Activated naive CD4-positive, alpha-beta T cell treated with anti-CD3 and anti-CD28 coated beads for 36 hours (primary cell): ENCODE measurements around the gene SLC48A1. TPM values are rescaled to one million over a fixed set of nuclear protein-coding genes. Genes with fewer than 3 reads are reported as not detected.

ENCODE experiments used
- CTCF ChIA-PET: fragments of 350-600 bp; sonication (Branson Sonifier 250); formaldehyde crosslinking; loops from one replicate; lab custom pipeline; 2021; ENCODE audit warnings: antibody characterized with exemption; lab: Charles Lee
- DNase-seq: peaks from one replicate; pipeline ENCODE4 v3.0.0-alpha.2; 2020
- H3K27ac Mint-ChIP-seq: one replicate; pipeline ENCODE4 v1.8.0; 2021; ENCODE audit warnings: mild to moderate bottlenecking, mixed read lengths
- H3K27me3 Mint-ChIP-seq: one replicate; pipeline ENCODE4 v1.8.0; 2021; ENCODE audit warnings: low read depth, mixed read lengths
- H3K36me3 Mint-ChIP-seq: one replicate; pipeline ENCODE4 v1.8.0; 2021; ENCODE audit warnings: low read depth, mixed read lengths
- H3K4me1 Mint-ChIP-seq: one replicate; pipeline ENCODE4 v1.8.0; 2021; ENCODE audit warnings: low read depth, mixed read lengths
- H3K4me3 Mint-ChIP-seq: one replicate; pipeline ENCODE4 v1.8.0; 2021; ENCODE audit warnings: mild to moderate bottlenecking, moderate library complexity, mixed read lengths
- H3K9me3 Mint-ChIP-seq: one replicate; pipeline ENCODE4 v1.8.0; 2021; ENCODE audit warnings: mixed read lengths
- intact Hi-C: fragments of 100-400 bp; cut with micrococcal nuclease; formaldehyde crosslinking; loops from one replicate; pipeline ENCODE4 v1.15.1; 2023
- total RNA-seq, 2 experiments: library from RNA; stranded (reverse); gene quantifications; one replicate each; pipeline ENCODE4 v1.2.3, GENCODE V29; 2021

SLC48A1 gene
- total RNA-seq, 2 experiments from 2014 or later: 16.6 to 21.0 TPM

DNA sequence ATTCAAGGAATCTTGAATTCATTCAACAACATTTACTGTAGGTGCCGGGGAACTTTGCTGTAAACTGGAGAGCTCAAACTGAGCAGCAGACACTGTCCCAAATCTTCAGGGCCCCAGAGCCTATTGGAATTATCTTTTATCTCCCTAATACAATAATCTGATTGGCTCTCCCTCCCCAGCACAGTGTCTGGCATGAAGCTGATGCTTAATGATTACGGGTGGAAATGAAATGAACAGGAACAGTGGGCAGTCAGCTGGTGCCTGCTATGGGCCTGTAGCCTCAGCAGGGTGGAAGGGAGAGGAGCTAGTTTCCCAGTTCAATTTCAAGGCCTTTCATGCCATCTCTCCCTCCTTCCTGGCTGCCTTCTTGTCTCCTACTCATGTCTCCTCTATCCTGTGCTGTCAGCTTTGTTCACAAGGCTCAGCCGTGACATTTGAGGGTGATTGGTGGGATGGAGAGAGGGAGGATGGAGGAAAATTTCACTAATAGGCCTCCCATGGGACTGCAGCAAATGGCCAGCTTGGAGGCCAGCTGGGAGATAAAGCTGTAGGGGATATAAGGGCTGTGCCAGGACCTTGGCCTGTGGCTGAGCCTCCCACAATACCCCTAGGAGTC, 10.1 kb upstream of the SLC48A1 start:
- Mint-ChIP-seq H3K36me3 (no peaks in the 10 kb centered on the region), H3K4me1 (peaks cover 5% of the 10 kb centered on the region), H3K27ac (no peak overlapping the region), H3K4me3 (no peak overlapping the region), H3K27me3 (no peaks in the 10 kb centered on the region), H3K9me3 (no peaks in the 10 kb centered on the region)
- intact Hi-C loops: no loop called here
- CTCF ChIA-PET: interaction anchor here (1.1 to 11.6 kb wide), 4 partner anchors 14 to 184 kb away, joined by 3 to 287 read pairs (median 10); no protein-coding TSS in a partner anchor
- no peak for DNase-seq

DNA sequence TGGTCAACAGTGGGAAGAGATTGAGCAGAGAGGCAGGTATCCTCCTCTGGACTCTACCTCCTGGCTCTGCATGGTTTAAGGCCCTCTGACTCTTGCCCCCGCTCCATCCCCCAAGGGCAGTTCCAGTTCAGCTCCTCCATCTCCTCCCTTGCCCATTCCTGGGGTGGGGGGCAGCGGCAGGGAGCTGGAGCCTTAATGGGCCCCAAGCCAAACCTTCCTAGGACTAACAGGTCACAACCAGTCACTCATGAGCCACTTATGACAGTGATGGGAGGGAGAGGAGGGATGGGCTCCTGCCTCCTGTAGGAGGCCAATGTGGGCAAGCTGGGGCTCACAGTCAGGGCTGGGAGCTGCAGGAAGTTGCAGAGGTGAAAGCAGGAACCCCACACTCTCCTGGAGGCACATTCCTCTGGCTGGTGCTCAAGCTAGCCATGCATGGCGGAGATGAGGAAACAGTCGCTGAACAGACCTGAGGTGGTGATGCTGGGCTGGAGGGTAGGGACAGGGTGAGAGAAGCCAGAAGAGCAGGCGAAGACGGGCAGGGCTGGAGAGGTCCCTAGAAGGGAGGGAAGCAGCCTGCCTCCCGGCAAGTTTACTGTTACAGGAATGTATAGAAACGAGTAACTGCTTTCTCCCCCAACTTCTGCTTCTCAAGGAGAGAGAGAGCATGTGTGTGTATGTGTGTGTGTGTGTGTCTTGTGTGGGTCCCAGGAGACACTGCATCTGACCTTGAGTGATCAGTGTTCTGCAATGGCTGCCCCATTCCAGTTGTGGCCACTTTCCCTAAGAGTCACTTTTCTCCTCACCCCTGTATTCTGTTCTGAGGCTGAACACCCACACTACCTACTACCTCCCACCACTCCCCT, 9.3 kb upstream of the SLC48A1 start:
- Mint-ChIP-seq H3K27me3 (no peaks in the 10 kb centered on the region), H3K36me3 (no peaks in the 10 kb centered on the region), H3K4me1 (no peaks in the 10 kb centered on the region), H3K27ac (no peak overlapping the region), H3K9me3 (no peaks in the 10 kb centered on the region), H3K4me3 (no peak overlapping the region)
- CTCF ChIA-PET: interaction anchor here (1.1 to 11.6 kb wide), 4 partner anchors 13 to 184 kb away, joined by 3 to 287 read pairs (median 10); no protein-coding TSS in a partner anchor
- intact Hi-C loops: no loop called here
- DNase-seq: no peak

DNA sequence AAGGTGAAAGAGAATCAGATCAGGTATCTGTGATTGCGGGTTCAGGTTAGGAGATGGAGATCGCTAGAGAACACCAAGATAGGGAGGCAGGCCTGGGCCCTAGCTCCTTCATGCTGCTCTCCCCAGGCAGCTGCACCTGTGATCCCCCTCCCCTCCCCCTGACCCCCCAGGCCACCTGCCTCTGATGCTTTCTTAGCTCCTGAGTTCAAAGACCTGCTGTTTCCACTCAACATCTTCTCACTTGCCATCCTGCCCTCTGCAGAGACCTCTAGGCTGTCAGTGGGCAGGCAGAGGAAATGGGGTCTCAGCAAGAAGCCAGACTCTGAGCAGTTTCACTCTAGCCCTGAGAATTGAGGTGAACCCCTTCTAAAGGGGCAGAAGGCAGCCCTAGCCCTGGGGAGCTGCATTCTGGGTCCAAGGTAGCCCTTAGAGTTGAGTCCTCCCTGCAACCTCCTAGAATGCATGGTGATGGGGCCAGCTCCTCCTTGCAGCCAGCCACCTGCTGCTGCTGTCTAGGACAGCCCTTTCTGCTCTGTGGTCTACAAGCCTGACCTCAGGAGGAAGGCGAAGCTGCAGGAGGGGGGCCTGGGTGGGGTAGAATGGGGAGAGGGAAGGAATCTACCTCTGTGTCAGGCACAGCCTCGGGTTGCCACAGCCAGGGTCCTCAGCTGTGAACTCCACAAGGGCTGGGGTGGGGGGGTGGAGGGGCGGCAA, 6.4 kb upstream of the SLC48A1 start:
- no peak for DNase-seq
- intact Hi-C loops: loop anchor here (1.0 to 2.0 kb wide), 4 partner anchors 24 to 734 kb away; no protein-coding TSS in a partner anchor

DNA sequence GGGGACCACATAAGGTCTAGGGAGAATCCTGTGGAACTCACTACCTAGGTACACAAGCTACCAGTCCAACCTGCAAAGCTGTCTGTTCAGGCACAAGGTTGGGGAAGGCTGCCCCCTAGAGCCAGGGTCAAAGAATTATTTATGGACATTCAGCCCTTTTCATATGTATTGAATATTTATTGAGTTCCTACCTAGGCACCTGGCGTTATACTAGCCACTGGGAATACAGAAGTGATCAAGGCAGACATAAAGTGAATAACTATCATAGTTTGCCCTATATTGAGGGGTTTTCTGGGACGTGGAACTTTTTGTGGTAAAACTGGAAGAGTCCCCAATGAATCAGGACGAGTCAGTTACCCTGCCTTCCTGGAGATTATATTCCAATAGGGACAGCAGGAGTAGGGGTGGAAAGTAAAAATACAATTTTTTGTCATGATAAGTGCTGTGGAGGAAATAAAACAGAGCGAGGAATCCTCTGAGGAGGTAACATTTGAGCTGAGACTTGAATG, 5.8 kb upstream of the SLC48A1 start:
- Mint-ChIP-seq H3K27ac (no peak overlapping the region), H3K4me1 (no peaks in the 10 kb centered on the region), H3K27me3 (no peaks in the 10 kb centered on the region), H3K4me3 (no peak overlapping the region), H3K9me3 (no peaks in the 10 kb centered on the region), H3K36me3 (no peaks in the 10 kb centered on the region)
- CTCF ChIA-PET: interaction anchor here (0.6 to 20.0 kb wide), 25 partner anchors 10 to 804 kb away, joined by 3 to 728 read pairs (median 6); partner anchors contain the start of genes ENDOU, HDAC7, RAPGEF3 and RPAP3
- intact Hi-C loops: loop anchor here (1.0 to 2.0 kb wide), 4 partner anchors 25 to 734 kb away; no protein-coding TSS in a partner anchor
- DNase-seq: peak; percentile 89

More for the DNA sequence above, 6.4 kb upstream of the SLC48A1 start:
- H3K9me3 Mint-ChIP-seq: no peaks in the 10 kb centered on the region
- H3K27ac Mint-ChIP-seq: no peak overlapping the region
- H3K27me3 Mint-ChIP-seq: no peaks in the 10 kb centered on the region
- H3K36me3 Mint-ChIP-seq: no peaks in the 10 kb centered on the region
- CTCF ChIA-PET: interaction anchor here (0.6 to 20.0 kb wide), 24 partner anchors 9 to 734 kb away, joined by 3 to 728 read pairs (median 6); partner anchors contain the start of genes ENDOU, HDAC7, RAPGEF3 and RPAP3
- no peaks in the 10 kb centered on the region for H3K4me1 Mint-ChIP-seq
- no peak overlapping the region for H3K4me3 Mint-ChIP-seq

DNA sequence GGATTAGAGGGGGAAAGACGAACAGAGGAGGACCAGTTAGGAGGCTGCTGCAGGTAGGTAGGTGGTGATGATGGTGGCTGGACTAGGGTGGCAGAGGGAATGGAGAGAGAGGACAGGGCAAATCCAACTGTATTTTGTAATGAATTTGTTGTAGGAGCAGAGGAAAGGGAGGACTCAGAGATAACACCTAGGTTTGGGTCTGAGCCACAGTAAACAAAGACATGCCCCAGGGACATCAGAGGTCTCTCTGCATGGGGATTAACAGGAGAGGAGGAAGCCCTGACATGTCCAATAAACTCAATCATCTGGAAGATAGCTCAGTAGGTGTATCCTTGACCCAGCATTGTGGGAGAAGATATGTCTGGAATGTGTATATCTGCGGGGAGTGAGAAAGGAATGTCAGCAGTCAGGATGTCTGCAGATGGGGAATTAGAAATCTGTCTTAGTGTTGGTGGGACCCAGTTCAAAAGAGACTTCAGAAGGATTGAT, 4.7 kb upstream of the SLC48A1 start:
- no peak overlapping the region for H3K27ac Mint-ChIP-seq
- intact Hi-C loops: no loop called here
- peaks cover 4% of the 10 kb centered on the region for H3K4me1 Mint-ChIP-seq
- no peaks in the 10 kb centered on the region for H3K9me3 Mint-ChIP-seq
- no peak overlapping the region for H3K4me3 Mint-ChIP-seq
- CTCF ChIA-PET: interaction anchor here (0.6 to 20.0 kb wide), 13 partner anchors 10 to 167 kb away, joined by 3 to 728 read pairs (median 11); partner anchors contain the start of genes ENDOU, RAPGEF3 and RPAP3
- H3K27me3 Mint-ChIP-seq: no peaks in the 10 kb centered on the region
- DNase-seq: no peak
- H3K36me3 Mint-ChIP-seq: no peaks in the 10 kb centered on the region

DNA sequence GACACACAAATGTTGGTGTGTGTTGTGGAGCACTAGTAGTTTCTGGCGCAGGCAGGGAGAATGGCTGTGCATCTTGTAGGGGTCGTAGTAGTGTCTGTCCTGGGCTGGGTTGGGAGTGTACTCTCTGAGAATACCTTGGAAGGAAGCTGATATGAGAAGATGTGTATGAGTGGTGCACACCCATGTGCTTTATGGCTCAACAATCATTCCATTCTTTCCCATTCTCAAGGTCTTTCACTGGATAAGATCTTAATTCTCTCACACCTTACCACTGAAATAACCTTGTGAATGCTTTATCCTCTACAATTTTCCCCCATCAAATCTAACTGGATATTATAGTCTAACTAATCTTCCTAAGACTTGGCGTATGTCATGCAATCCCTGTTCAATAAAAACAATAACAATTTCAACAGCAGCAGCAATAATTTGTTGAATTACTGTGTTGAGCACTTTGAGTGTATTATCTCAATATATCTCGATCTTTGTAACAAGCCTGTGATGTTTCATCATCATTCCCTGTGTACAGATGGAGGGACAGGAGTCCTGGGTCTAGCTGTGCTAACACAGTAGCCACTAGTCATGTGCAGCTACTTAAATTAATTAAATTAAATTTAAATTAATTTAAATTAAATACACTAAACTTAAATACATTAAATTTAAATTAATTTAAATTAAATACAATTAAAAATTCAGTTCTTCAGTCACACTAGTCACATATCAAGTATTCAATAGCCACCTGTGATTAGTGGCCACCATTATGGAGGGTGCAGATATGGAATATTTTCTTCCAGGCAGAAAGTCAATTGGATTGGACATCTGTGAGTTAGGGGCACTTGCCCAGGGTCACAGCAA, 3.6 kb upstream of the SLC48A1 start:
- no peak for DNase-seq
- Mint-ChIP-seq H3K27me3 (no peaks in the 10 kb centered on the region), H3K9me3 (no peaks in the 10 kb centered on the region), H3K4me3 (no peak overlapping the region), H3K36me3 (no peaks in the 10 kb centered on the region), H3K4me1 (peaks cover 10% of the 10 kb centered on the region), H3K27ac (no peak overlapping the region)
- intact Hi-C loops: no loop called here
- CTCF ChIA-PET: interaction anchor here (0.8 to 20.0 kb wide), 13 partner anchors 9 to 737 kb away, joined by 3 to 728 read pairs (median 6); partner anchors contain the start of gene RAPGEF3

DNA sequence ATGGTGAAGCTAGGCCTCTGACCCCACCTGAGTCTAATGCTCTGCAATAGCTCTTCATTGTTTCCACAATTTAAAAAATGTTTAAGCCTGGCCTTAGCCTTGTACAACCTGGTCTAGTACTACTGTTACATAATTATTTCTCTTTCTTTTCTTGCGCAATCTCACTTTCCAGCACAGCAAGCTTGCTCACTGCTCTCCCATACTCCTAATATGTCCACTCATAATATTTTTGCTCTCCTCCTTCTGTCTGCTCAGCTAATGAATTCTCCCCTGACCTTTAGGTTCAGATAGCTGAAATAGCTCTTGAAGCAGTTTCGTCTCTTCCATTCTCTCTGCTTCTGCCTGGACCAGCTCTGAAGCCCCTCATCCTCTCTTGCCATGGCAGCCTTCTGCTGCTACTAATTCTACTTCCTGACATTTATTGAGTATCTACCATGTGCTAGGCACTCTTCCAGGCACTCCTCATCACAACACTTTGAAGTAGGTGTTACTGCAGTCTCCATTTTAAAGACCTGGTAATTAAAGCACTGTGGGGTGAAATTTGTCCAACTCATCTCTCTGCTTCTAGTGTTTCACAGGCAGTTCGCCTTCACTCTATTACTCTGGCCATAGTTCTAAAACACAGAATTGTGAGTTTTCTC, 2.8 kb upstream of the SLC48A1 start:
- Mint-ChIP-seq H3K36me3 (no peaks in the 10 kb centered on the region), H3K4me1 (peaks cover 15% of the 10 kb centered on the region), H3K4me3 (no peak overlapping the region), H3K27me3 (no peaks in the 10 kb centered on the region), H3K27ac (no peak overlapping the region), H3K9me3 (no peaks in the 10 kb centered on the region)
- DNase-seq: no peak
- intact Hi-C loops: no loop called here
- CTCF ChIA-PET: interaction anchor here (0.7 to 20.0 kb wide), 12 partner anchors 8 to 565 kb away, joined by 3 to 728 read pairs (median 6); partner anchors contain the start of gene RAPGEF3

DNA sequence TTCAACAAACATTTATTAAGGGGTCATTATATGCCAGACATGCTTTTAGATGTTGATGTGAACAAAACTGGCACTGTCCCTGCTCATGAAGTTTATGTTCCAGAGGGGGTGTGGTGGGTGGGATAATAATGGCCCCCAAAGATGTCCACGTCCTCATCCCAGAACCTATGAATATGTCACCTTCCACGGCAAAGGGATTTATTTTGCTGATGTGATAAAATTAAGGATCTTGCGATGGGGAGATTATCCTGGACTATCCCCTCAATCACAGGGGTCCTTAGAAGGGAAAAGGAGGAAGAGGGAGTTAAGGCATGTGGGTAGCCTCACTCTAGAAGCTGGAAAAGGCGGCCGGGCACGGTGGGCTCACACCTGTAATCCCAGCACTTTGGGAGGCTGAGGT, 1.7 kb upstream of the SLC48A1 start:
- no peak overlapping the region for H3K27ac Mint-ChIP-seq
- intact Hi-C loops: no loop called here
- CTCF ChIA-PET: interaction anchor here (0.7 to 20.0 kb wide), 9 partner anchors 7 to 566 kb away, joined by 3 to 728 read pairs (median 15); partner anchors contain the start of gene RAPGEF3
- no peaks in the 10 kb centered on the region for H3K36me3 Mint-ChIP-seq
- no peaks in the 10 kb centered on the region for H3K9me3 Mint-ChIP-seq
- H3K4me1 Mint-ChIP-seq: peaks cover 21% of the 10 kb centered on the region
- no peak for DNase-seq
- no peaks in the 10 kb centered on the region for H3K27me3 Mint-ChIP-seq
- H3K4me3 Mint-ChIP-seq: no peak overlapping the region

DNA sequence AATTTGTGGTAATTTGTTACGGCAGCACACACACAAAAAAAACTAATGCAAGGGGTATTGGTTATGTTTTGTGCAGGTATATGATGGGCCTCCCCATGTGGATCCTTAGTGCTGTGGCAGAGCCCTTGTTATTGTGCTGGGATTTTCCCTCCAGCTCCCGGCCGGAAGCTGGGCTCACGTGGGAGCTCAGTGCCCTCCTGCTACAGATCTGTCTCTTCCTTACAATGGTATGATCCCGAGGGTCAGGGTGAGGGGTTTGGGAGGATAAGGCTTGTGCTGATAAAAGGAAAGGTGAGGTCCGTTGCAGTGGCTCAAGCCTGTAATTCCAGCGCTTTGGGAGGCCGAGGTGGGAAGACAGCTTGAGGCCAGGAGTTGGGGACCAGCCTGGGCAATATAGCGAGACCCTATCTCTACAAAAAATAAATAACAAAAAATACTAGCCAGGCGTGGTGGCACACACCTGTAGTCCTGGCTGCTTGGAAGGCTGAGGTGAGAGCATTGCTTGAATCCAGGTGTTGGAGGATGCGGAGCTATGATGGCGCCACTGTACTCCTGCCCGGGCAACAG, 861 bp upstream of the SLC48A1 start:
- H3K4me1 Mint-ChIP-seq: peaks cover 28% of the 10 kb centered on the region
- CTCF ChIA-PET: interaction anchor here (0.7 to 20.0 kb wide), 15 partner anchors 10 to 1066 kb away, joined by 3 to 728 read pairs (median 6); partner anchors contain the start of gene RAPGEF3
- no peaks in the 10 kb centered on the region for H3K9me3 Mint-ChIP-seq
- H3K36me3 Mint-ChIP-seq: no peaks in the 10 kb centered on the region
- no peak for DNase-seq
- H3K27ac Mint-ChIP-seq: peak overlapping the region; percentile 13
- intact Hi-C loops: loop anchor here (2.0 kb wide), 1 partner anchor 65 kb away; the partner anchor contains the start of gene RPAP3
- peak overlapping the region; percentile 71 for H3K4me3 Mint-ChIP-seq
- no peaks in the 10 kb centered on the region for H3K27me3 Mint-ChIP-seq

DNA sequence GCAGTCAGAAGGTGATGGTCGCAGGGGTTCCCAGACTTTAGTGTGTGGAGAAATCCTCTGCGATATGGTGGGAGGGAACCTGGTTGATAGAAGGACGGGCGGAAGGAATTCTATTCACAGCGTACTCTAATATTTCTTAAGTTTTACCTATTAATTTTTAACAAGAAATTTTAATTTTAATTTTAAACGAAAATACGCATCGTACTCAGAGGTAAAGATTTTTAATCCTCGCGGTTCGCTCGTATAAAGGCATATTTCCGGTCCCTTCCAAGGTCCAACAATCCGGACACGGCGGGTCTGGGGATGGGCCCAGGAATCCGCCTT, 338 bp upstream of the SLC48A1 start:
- intact Hi-C loops: loop anchor here (1.0 to 2.0 kb wide), 2 partner anchors 36 to 66 kb away; partner anchors contain the start of gene RPAP3
- no peaks in the 10 kb centered on the region for H3K9me3 Mint-ChIP-seq
- no peaks in the 10 kb centered on the region for H3K36me3 Mint-ChIP-seq
- no peaks in the 10 kb centered on the region for H3K27me3 Mint-ChIP-seq
- H3K4me3 Mint-ChIP-seq: peak overlapping the region; percentile 71
- CTCF ChIA-PET: interaction anchor here (0.9 to 20.0 kb wide), 15 partner anchors 9 to 740 kb away, joined by 3 to 728 read pairs (median 6); partner anchors contain the start of gene RAPGEF3
- H3K27ac Mint-ChIP-seq: peak overlapping the region; percentile 13
- H3K4me1 Mint-ChIP-seq: peaks cover 28% of the 10 kb centered on the region
- no peak for DNase-seq
